GM12878 (cell line): ENCODE measurements around the gene NHSL2. TPM values are rescaled to one million over a fixed set of nuclear protein-coding genes. Genes with fewer than 3 reads are reported as not detected.

ENCODE experiments used
- ATAC-seq: fragments of 200-7000 bp; cut with Tn5 transposase; 3 replicates; pipeline ENCODE4 v1.9.1; 2020; ENCODE audit warnings: mild to moderate bottlenecking, moderate library complexity
- BruUV-seq: library from RNA; stranded (reverse); fragments of 400-500 nt; replicated peaks from 2 replicates; lab custom pipeline; 2021; lab: Mats Ljungman, UMichigan
- CTCF ChIA-PET: fragments of 300-600 bp; sonication (Branson Sonifier 250); formaldehyde crosslinking; extraction: SDS; loops from one replicate; lab custom pipeline; 2021; ENCODE audit warnings: inconsistent platforms; lab: Yijun Ruan, JAX
- POLR2A ChIA-PET: fragments of 350-600 bp; formaldehyde crosslinking; extraction: SDS; loops from one replicate; lab custom pipeline; 2021; ENCODE audit warnings: inconsistent platforms; lab: Charles Lee
- RAD21 ChIA-PET: fragments of 300-600 bp; sonication (Branson Sonifier 250); formaldehyde crosslinking; loops from one replicate; lab custom pipeline; 2023; ENCODE audit warnings: antibody characterized with exemption; ENCODE audit not compliant: unreplicated experiment; lab: Charles Lee
- SMC1A ChIA-PET: fragments of 300-600 bp; sonication (Branson Sonifier 250); formaldehyde crosslinking; loops from one replicate; lab custom pipeline; 2023; ENCODE audit not compliant: unreplicated experiment, uncharacterized antibody; lab: Charles Lee
- DNase-seq: peaks from one replicate; pipeline ENCODE4 v3.0.0-alpha.2; 2011; ENCODE audit warnings: low read depth, low spot score
- FAIRE-seq: peaks from 3 replicates; lab custom pipeline; 2011; peaks lifted over from hg19 to GRCh38; lab: Jason Lieb, UNC
- H2AFZ ChIP-seq: 2 replicates; pipeline ENCODE4 v1.6.0; 2011; ENCODE audit warnings: low read depth, low read length, control low read depth; ENCODE audit not compliant: control insufficient read depth
- H3K27ac ChIP-seq: 2 replicates; pipeline ENCODE4 v1.5.1; 2011; ENCODE audit warnings: control low read depth; ENCODE audit not compliant: control insufficient read depth, insufficient read depth
- H3K27me3 ChIP-seq, 2 experiments: replicated peaks in 1 of 2; 2 replicates each; pipeline versions ENCODE4 v1.6.0 to v1.6.1; 2011; ENCODE audit warnings: low read length in 1 of 2; ENCODE audit not compliant: control insufficient read depth in 2 of 2, insufficient read depth in 2 of 2
- H3K36me3 ChIP-seq, 2 experiments: 2 replicates each; pipeline ENCODE4 v1.5.1; 2011; ENCODE audit warnings: low read length in 1 of 2; ENCODE audit not compliant: control insufficient read depth in 2 of 2, insufficient read depth in 2 of 2
- H3K4me1 ChIP-seq: 2 replicates; pipeline ENCODE4 v1.6.1; 2011; ENCODE audit warnings: mild to moderate bottlenecking, low read length, moderate library complexity, mixed read lengths; ENCODE audit not compliant: control insufficient read depth, insufficient read depth
- H3K4me2 ChIP-seq: 2 replicates; pipeline ENCODE4 v1.6.0; 2011; ENCODE audit warnings: control low read depth; ENCODE audit not compliant: control insufficient read depth, insufficient read depth
- H3K4me3 ChIP-seq: fragments of 200-600 bp; sonication (generic); 2 replicates; pipeline ENCODE4 v1.5.1; 2016
- H3K79me2 ChIP-seq: 2 replicates; pipeline ENCODE4 v1.6.0; 2011; ENCODE audit warnings: low read length; ENCODE audit not compliant: control insufficient read depth, insufficient read depth
- H3K9ac ChIP-seq: 2 replicates; pipeline ENCODE4 v1.8.0; 2011; ENCODE audit warnings: low read length, control low read depth, mixed read lengths; ENCODE audit not compliant: control insufficient read depth, insufficient read depth
- H3K9me3 ChIP-seq: replicated peaks from 3 replicates; pipeline ENCODE4 v1.5.1; 2011; ENCODE audit warnings: mild to moderate bottlenecking, low read length; ENCODE audit not compliant: control insufficient read depth, insufficient read depth
- H4K20me1 ChIP-seq: 2 replicates; pipeline ENCODE4 v1.6.0; 2011; ENCODE audit not compliant: control insufficient read depth, insufficient read depth
- BCL11A ChIP-seq: IDR thresholded peaks from 2 replicates; pipeline ENCODE4 v1.6.1; 2011; ENCODE audit warnings: low read depth, low read length
- BCL3 ChIP-seq: IDR thresholded peaks from 2 replicates; pipeline ENCODE4 v1.6.1; 2011; ENCODE audit warnings: borderline replicate concordance, low read depth, mild to moderate bottlenecking, moderate library complexity, low read length; ENCODE audit not compliant: insufficient read depth, poor library complexity, severe bottlenecking
- BRCA1 ChIP-seq: IDR thresholded peaks from 2 replicates; pipeline ENCODE4 v1.6.1; 2011; ENCODE audit warnings: low read depth, low read length, improper control_type of control experiment
- HCFC1 ChIP-seq: fragments of 150-350 bp; IDR thresholded peaks from 2 replicates; pipeline ENCODE4 v1.6.1; 2014; ENCODE audit warnings: low read length
- PKNOX1 ChIP-seq: fragments of 450-650 bp; IDR thresholded peaks from 2 replicates; pipeline ENCODE4 v1.6.1; 2016; ENCODE audit warnings: mild to moderate bottlenecking
- POLR2AphosphoS2 ChIP-seq: IDR thresholded peaks from 2 replicates; pipeline ENCODE4 v1.6.1; 2011; ENCODE audit warnings: low read depth, mild to moderate bottlenecking, low read length, improper control_type of control experiment, moderate library complexity
- SIX5 ChIP-seq: IDR thresholded peaks from 2 replicates; pipeline ENCODE4 v1.6.1; 2011; ENCODE audit warnings: mild to moderate bottlenecking, low read depth, low read length, moderate library complexity; ENCODE audit not compliant: severe bottlenecking
- ZBTB11 ChIP-seq: fragments of 450-650 bp; formaldehyde crosslinking; IDR thresholded peaks from 2 replicates; pipeline ENCODE4 v1.5.0; 2022; ENCODE audit warnings: mild to moderate bottlenecking, missing genetic modification characterization
- ZNF384 ChIP-seq: IDR thresholded peaks from 2 replicates; pipeline ENCODE4 v1.6.1; 2012; ENCODE audit warnings: low read depth, mild to moderate bottlenecking, low read length, improper control_type of control experiment, borderline replicate concordance
- WGBS: methylation state at CpG from one replicate; pipeline ENCODE4 v1.1.6; 2016; ENCODE audit warnings: low lambda C conversion rate; ENCODE audit not compliant: insufficient replicate concordance, insufficient coverage; ENCODE audit errors: missing lambda C conversion rate; 5-methylcytosine and 5-hydroxymethylcytosine counted together
- in situ Hi-C: fragments of 300-500 bp; cut with MboI; formaldehyde crosslinking; loops from 9 replicates; pipeline ENCODE4 v1.14.3; 2018; ENCODE audit warnings: mixed read lengths
- intact Hi-C: fragments of 100-400 bp; cut with micrococcal nuclease; formaldehyde crosslinking; loops from one replicate; pipeline ENCODE4 v1.14.2; 2022; ENCODE audit not compliant: unreplicated experiment
- polyA plus RNA-seq, 11 experiments: library from polyadenylated mRNA; depleted of rRNA in 4 of 11; unstranded in 6 of 11; stranded (reverse) in 5 of 11; fragments of >200 nt; fragmentation: Nextera tagmentation in 4 of 11; fragmentation: Illumina TruSeq in 1 of 11; extraction: Ambion mirVana in 4 of 11; extraction: Trizol in 1 of 11; gene quantifications; 1 replicate in 1 of 11; 2 replicates in 10 of 11; pipeline versions ENCODE4 v1.2.1 to v1.2.3, GENCODE V29; 2011 to 2016; ENCODE audit warnings: inconsistent platforms in 2 of 11, missing spikeins in 2 of 11, low read depth in 1 of 11
- total RNA-seq, 4 experiments: library from RNA; depleted of rRNA in 3 of 4; stranded (reverse); fragments of >200 nt in 3 of 4; fragmentation: Illumina TruSeq in 1 of 4; extraction: Trizol in 1 of 4; gene quantifications; 2 replicates each; pipeline versions ENCODE4 v1.2.1 to v1.2.3, GENCODE V29; 2013 to 2021

NHSL2 gene
- total and polyA plus RNA-seq, 10 of the 15 experiments (the other 5 are each of a cell fraction or from before 2014, with no cell fraction given) = 0.05 to 0.53 (median 0.07) TPM; not detected in 2

- BruUV-seq = no TSS peak
- DNase-seq (no peak), FAIRE-seq (no peak), ATAC-seq (no peak)
- ChIA-PET POLR2A (no interaction called here), SMC1A (no interaction called here), CTCF (interaction anchor here (4.2 kb wide), 1 partner anchor 129 kb away, joined by 43 read pairs; no protein-coding TSS in a partner anchor), RAD21 (interaction anchor here (1.6 kb wide), 1 partner anchor 130 kb away, joined by 5 read pairs; no protein-coding TSS in a partner anchor)
- Histone ChIP-seq H4K20me1 (no peaks in the 10 kb centered on the region), H3K27ac (no peak overlapping the region), H3K4me1 (no peaks in the 10 kb centered on the region), H3K9ac (no peak overlapping the region), H3K79me2 (no peaks in the 10 kb centered on the region), H3K9me3 (no peaks in the 10 kb centered on the region), H3K27me3 (no peaks in the 10 kb centered on the region; a peak in 1 of 4 replicates), H2AFZ (no peak overlapping the region), H3K36me3 (no peaks in the 10 kb centered on the region), H3K4me3 (no peak overlapping the region), H3K4me2 (no peak overlapping the region)
- 20% methylated on average over 6 of the region's 6 CpGs for WGBS
- intact Hi-C loops (no loop called here), in situ Hi-C loops (loop anchor here (5.0 kb wide), 1 partner anchor 130 kb away; no protein-coding TSS in a partner anchor)
- TF ChIP-seq PKNOX1 = no peak
Measured at GRCh38 chrX:71996826-71997225, 86.2 kb downstream of the NHSL2 start.

- DNase-seq (no peak), ATAC-seq (no peak), FAIRE-seq (no peak)
- Histone ChIP-seq H2AFZ (no peak overlapping the region), H3K4me3 (no peak overlapping the region), H3K27me3 (no peaks in the 10 kb centered on the region; a peak in 1 of 4 replicates), H3K9me3 (no peaks in the 10 kb centered on the region), H3K27ac (no peak overlapping the region), H3K36me3 (no peaks in the 10 kb centered on the region), H4K20me1 (no peaks in the 10 kb centered on the region), H3K4me2 (no peak overlapping the region), H3K9ac (no peak overlapping the region), H3K4me1 (no peaks in the 10 kb centered on the region), H3K79me2 (no peaks in the 10 kb centered on the region)
- intact Hi-C loops = no loop called here
- SMC1A ChIA-PET = no interaction called here
- BruUV-seq = no TSS peak
- 11% methylated on average over 3 of the region's 3 CpGs for WGBS
- POLR2A ChIA-PET = no interaction called here
- CTCF ChIA-PET = interaction anchor here (1.4 to 4.2 kb wide), 2 partner anchors 10 to 128 kb away, joined by 4 to 43 read pairs; no protein-coding TSS in a partner anchor
- RAD21 ChIA-PET = interaction anchor here (1.6 kb wide), 1 partner anchor 129 kb away, joined by 5 read pairs; no protein-coding TSS in a partner anchor
- in situ Hi-C loops = loop anchor here (5.0 kb wide), 1 partner anchor 130 kb away; no protein-coding TSS in a partner anchor
- TF ChIP-seq ZBTB11 (CRISPR knock-in tag) (no peak), ZNF384 (no peak), HCFC1 (no peak), SIX5 (no peak), BRCA1 (no peak), BCL3 (no peak), BCL11A (no peak), POLR2AphosphoS2 (no peak)
Measured at GRCh38 chrX:71997320-71997719, 86.7 kb downstream of the NHSL2 start.
